Keratinocyte (primary cell): ENCODE results near the gene ATXN7.

Experiments
- EZH2 ChIP-seq: IDR thresholded peaks from one replicate; pipeline ENCODE4 v1.6.1; 2012; ENCODE audit warnings: inconsistent platforms, mild to moderate bottlenecking, low read length, moderate library complexity
- TF ChIP-seq, protein P1 (sequence below), 3 experiments: IDR thresholded peaks in 1 of 3; conservative IDR thresholded peaks in 1 of 3; optimal IDR thresholded peaks in 1 of 3; 2 replicates in 2 of 3; 3 replicates in 1 of 3; pipeline versions ENCODE3 to v1.5.1; 2011; ENCODE audit warnings: low read length in 3 of 3, mild to moderate bottlenecking in 3 of 3, moderate library complexity in 2 of 3, control low read depth in 1 of 3, inconsistent platforms in 1 of 3; ENCODE audit not compliant: insufficient read depth in 2 of 3; ENCODE audit errors: extremely low read depth in 1 of 3

DNA sequence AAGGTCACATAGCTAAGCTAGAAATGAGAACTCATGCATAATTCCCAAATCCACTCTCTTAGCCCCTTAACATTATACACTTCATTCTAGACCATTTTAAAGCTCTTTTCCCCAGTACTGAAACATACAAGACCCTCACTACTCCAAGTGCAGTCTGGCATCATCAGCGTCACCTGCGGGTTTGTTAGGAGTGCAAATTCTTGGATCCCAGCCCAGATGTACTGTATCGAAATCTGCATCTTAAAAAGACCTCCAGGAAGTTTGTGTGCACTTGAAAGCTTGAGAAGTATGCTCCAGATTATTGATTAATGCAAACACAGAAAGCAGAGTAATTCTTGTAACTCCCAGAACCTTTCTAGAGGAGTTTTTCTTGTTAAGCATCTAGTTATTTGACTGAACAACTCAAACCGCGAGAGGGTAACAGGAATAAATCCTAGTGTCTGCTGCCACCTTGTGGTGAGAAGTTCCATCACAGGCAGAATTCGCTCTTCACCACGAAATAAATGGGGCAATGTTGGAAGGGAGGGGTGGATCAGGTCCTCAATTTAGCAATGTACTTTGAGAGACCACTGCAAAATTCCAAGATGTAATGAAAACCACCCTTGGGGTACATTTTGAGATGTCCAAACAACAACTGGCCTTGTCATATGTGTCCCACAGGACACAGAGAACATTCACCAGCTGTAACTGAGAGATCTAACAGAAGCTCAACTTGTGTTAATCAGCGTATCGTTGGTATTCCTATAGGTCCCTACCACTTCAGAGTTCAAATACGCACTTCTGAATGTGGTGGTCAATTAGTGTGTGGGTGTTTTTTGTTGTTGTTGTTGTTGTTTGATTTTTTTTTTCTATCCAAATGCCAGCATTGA, 45.2 kb upstream of the ATXN7 start:
- TF ChIP-seq, protein P1, sequence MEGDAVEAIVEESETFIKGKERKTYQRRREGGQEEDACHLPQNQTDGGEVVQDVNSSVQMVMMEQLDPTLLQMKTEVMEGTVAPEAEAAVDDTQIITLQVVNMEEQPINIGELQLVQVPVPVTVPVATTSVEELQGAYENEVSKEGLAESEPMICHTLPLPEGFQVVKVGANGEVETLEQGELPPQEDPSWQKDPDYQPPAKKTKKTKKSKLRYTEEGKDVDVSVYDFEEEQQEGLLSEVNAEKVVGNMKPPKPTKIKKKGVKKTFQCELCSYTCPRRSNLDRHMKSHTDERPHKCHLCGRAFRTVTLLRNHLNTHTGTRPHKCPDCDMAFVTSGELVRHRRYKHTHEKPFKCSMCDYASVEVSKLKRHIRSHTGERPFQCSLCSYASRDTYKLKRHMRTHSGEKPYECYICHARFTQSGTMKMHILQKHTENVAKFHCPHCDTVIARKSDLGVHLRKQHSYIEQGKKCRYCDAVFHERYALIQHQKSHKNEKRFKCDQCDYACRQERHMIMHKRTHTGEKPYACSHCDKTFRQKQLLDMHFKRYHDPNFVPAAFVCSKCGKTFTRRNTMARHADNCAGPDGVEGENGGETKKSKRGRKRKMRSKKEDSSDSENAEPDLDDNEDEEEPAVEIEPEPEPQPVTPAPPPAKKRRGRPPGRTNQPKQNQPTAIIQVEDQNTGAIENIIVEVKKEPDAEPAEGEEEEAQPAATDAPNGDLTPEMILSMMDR (optimal IDR thresholded peaks at IDR 0.05 in 1 of 3, IDR thresholded peaks at IDR 0.05 in 1 of 3, conservative IDR thresholded peaks at IDR 0.05 in 1 of 3; ENCODE audit: extremely low read depth in 1 of 3, insufficient read depth in 2 of 3, low read length in 3 of 3), result peak; percentile 65 to 89 (median 78)
- no peak for TF ChIP-seq EZH2
